HepG2 (cell line): Measurements from ENCODE around the gene SIAH2. TPM values are rescaled to one million over a fixed set of nuclear protein-coding genes. Genes with fewer than 3 reads are reported as not detected.

Source experiments
- ASH2L ChIP-seq: fragments of 300-600, 200-600 bp; sonication (generic); IDR thresholded peaks from 2 replicates; pipeline ENCODE4 v1.7.0; 2017; ENCODE audit warnings: low read depth, mild to moderate bottlenecking, moderate library complexity, mixed read lengths, low read length; ENCODE audit not compliant: insufficient read length
- E2F5 ChIP-seq: sonication (generic); formaldehyde crosslinking; conservative IDR thresholded peaks from 2 replicates; pipeline ENCODE4 v1.4.0; 2020; ENCODE audit warnings: missing genetic modification reagents
- HCFC1 ChIP-seq: fragments of 150-350 bp; IDR thresholded peaks from 2 replicates; pipeline ENCODE4 v1.6.1; 2014; ENCODE audit warnings: low read depth, low read length
- HINFP ChIP-seq: sonication (generic); formaldehyde crosslinking; IDR thresholded peaks from 2 replicates; pipeline ENCODE4 v1.4.0; 2020; ENCODE audit warnings: low read depth, mild to moderate bottlenecking, missing genetic modification reagents
- HMG20A ChIP-seq: IDR thresholded peaks from 2 replicates; pipeline ENCODE4 v1.6.1; 2016; ENCODE audit warnings: borderline replicate concordance
- MED1 ChIP-seq: sonication (generic); formaldehyde crosslinking; IDR thresholded peaks from 2 replicates; pipeline ENCODE4 v1.4.0; 2020; ENCODE audit warnings: missing genetic modification reagents
- MXI1 ChIP-seq: IDR thresholded peaks from 3 replicates; pipeline ENCODE4 v1.6.1; 2012; ENCODE audit warnings: low read depth, low read length, inconsistent platforms, borderline replicate concordance
- PHF21A ChIP-seq: sonication (generic); formaldehyde crosslinking; IDR thresholded peaks from 2 replicates; pipeline ENCODE4 v1.5.0; 2020; ENCODE audit warnings: mild to moderate bottlenecking, missing genetic modification reagents
- PHF8 ChIP-seq: sonication (generic); formaldehyde crosslinking; IDR thresholded peaks from 2 replicates; pipeline ENCODE4 v1.5.0; 2020; ENCODE audit warnings: missing genetic modification reagents
- ZBTB44 ChIP-seq: sonication (generic); formaldehyde crosslinking; IDR thresholded peaks from 2 replicates; pipeline ENCODE4 v1.4.0; 2020; ENCODE audit warnings: missing genetic modification reagents
- ZNF547 ChIP-seq: sonication (generic); formaldehyde crosslinking; IDR thresholded peaks from 2 replicates; pipeline ENCODE4 v1.5.1; 2020; ENCODE audit warnings: mild to moderate bottlenecking, missing genetic modification reagents
- ZNF670 ChIP-seq: sonication (generic); formaldehyde crosslinking; IDR thresholded peaks from 2 replicates; pipeline ENCODE4 v1.8.0; 2022; ENCODE audit warnings: mild to moderate bottlenecking, missing genetic modification reagents, borderline replicate concordance
- ZNF704 ChIP-seq: sonication (generic); formaldehyde crosslinking; IDR thresholded peaks from 2 replicates; pipeline ENCODE4 v1.8.1; 2023; ENCODE audit warnings: mild to moderate bottlenecking, inconsistent platforms, moderate library complexity, missing genetic modification reagents, borderline replicate concordance
- polyA plus RNA-seq, 8 experiments: library from polyadenylated mRNA; depleted of rRNA in 3 of 8; stranded (reverse) in 7 of 8; unstranded in 1 of 8; fragments of >200 nt; fragmentation: Illumina TruSeq in 4 of 8; extraction: Trizol in 4 of 8; gene quantifications; 2 replicates each; pipeline versions ENCODE4 v1.2.1 to v1.2.3, GENCODE V29; 2011 to 2016; ENCODE audit warnings: low read depth in 4 of 8, missing spikeins in 1 of 8, mixed read lengths in 1 of 8; ENCODE audit not compliant: insufficient read depth in 1 of 8
- total RNA-seq, 5 experiments: library from RNA; depleted of rRNA; stranded (reverse); fragments of >200 nt; fragmentation: Illumina TruSeq; extraction: Trizol; gene quantifications; 2 replicates each; pipeline ENCODE4 v1.2.3, GENCODE V29; 2016; ENCODE audit warnings: low read depth in 1 of 5
- TF ChIP-seq, protein P1 (sequence below): sonication (generic); formaldehyde crosslinking; conservative IDR thresholded peaks from 2 replicates; pipeline ENCODE4 v1.5.0; 2020; ENCODE audit warnings: missing genetic modification reagents
- TF ChIP-seq, protein P2 (sequence below): sonication (generic); formaldehyde crosslinking; IDR thresholded peaks from 2 replicates; pipeline ENCODE4 v1.4.0; 2020; ENCODE audit warnings: mild to moderate bottlenecking, missing genetic modification reagents
- TF ChIP-seq, protein P3 (sequence below): sonication (generic); formaldehyde crosslinking; IDR thresholded peaks from 2 replicates; pipeline ENCODE4 v1.5.0; 2020; ENCODE audit warnings: mild to moderate bottlenecking, missing genetic modification reagents, borderline replicate concordance

The SIAH2 gene
- total and polyA plus RNA-seq, 2 of the 13 experiments (the other 11 are each of a cell fraction or from before 2014, with no cell fraction given): 71.8 to 117 TPM

DNA sequence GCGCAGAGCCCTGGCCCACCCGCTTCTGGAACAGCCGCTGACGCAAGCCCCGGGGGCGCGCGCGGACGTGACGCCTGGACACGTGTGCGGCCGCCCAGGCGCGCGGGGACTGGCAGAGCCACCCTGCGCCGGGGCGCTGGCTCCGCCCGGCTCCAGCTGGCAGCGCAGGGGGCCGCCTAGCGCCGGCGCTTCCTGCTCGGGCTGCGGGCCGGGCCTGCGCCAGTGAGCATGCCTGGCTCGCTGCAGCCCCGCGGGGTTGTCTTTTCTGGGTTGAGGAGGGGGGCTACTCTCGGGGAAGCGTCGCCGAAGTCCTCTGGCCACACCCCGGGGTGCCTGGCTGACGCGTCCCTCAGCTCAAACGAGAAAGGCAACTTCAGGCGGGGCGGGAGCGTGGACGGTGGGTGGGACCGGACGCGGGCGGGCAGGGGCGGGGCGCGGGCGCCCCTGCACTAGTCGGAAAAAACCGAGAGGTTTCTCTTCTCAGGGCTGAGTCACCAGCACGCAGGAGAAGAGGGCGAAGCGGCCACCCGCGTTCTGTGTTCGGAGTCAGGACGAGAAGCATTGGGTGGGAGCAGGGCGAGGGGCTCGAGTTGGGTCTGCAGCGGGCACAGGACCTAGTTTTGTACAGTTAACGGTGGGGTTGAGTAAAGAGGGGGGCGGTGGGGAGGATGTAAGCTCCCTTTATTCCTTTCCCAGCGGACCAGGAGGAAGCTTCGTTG, at the start of gene SIAH2 (continued):
- TF ChIP-seq ZBTB44 (CRISPR knock-in tag): 0 out of 2 replicates have a peak, but pooled peaks have one; percentile 52
- TF ChIP-seq MED1: peak; percentile 49
- TF ChIP-seq MXI1: peak; percentile 96
- 0 out of 2 replicates have a peak, but pooled peaks have one; percentile 30 for TF ChIP-seq HINFP (CRISPR knock-in tag)
- TF ChIP-seq, protein P1, sequence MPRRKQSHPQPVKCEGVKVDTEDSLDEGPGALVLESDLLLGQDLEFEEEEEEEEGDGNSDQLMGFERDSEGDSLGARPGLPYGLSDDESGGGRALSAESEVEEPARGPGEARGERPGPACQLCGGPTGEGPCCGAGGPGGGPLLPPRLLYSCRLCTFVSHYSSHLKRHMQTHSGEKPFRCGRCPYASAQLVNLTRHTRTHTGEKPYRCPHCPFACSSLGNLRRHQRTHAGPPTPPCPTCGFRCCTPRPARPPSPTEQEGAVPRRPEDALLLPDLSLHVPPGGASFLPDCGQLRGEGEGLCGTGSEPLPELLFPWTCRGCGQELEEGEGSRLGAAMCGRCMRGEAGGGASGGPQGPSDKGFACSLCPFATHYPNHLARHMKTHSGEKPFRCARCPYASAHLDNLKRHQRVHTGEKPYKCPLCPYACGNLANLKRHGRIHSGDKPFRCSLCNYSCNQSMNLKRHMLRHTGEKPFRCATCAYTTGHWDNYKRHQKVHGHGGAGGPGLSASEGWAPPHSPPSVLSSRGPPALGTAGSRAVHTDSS (CRISPR knock-in tag): no peak
- TF ChIP-seq PHF8 (CRISPR knock-in tag): peak; percentile 75
- TF ChIP-seq, protein P2, sequence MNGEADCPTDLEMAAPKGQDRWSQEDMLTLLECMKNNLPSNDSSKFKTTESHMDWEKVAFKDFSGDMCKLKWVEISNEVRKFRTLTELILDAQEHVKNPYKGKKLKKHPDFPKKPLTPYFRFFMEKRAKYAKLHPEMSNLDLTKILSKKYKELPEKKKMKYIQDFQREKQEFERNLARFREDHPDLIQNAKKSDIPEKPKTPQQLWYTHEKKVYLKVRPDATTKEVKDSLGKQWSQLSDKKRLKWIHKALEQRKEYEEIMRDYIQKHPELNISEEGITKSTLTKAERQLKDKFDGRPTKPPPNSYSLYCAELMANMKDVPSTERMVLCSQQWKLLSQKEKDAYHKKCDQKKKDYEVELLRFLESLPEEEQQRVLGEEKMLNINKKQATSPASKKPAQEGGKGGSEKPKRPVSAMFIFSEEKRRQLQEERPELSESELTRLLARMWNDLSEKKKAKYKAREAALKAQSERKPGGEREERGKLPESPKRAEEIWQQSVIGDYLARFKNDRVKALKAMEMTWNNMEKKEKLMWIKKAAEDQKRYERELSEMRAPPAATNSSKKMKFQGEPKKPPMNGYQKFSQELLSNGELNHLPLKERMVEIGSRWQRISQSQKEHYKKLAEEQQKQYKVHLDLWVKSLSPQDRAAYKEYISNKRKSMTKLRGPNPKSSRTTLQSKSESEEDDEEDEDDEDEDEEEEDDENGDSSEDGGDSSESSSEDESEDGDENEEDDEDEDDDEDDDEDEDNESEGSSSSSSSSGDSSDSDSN (CRISPR knock-in tag): peak; percentile 74
- no peak for TF ChIP-seq HCFC1
- 0 out of 2 replicates have a peak, but pooled peaks have one; percentile 34 for TF ChIP-seq E2F5 (CRISPR knock-in tag)
- TF ChIP-seq HMG20A: no peak; the same call in none of the 2 replicates
- peak; percentile 70 for TF ChIP-seq PHF21A
- TF ChIP-seq ZNF670 (CRISPR knock-in tag): peak; percentile 64; the same call in 1 of the 2 replicates
- peak; percentile 78 for TF ChIP-seq ASH2L
- peak; percentile 65; the same call in 1 of the 2 replicates for TF ChIP-seq ZNF704 (CRISPR knock-in tag)
- 0 out of 2 replicates have a peak, but pooled peaks have one; percentile 49 for TF ChIP-seq ZNF547 (CRISPR knock-in tag)
- TF ChIP-seq, protein P3, sequence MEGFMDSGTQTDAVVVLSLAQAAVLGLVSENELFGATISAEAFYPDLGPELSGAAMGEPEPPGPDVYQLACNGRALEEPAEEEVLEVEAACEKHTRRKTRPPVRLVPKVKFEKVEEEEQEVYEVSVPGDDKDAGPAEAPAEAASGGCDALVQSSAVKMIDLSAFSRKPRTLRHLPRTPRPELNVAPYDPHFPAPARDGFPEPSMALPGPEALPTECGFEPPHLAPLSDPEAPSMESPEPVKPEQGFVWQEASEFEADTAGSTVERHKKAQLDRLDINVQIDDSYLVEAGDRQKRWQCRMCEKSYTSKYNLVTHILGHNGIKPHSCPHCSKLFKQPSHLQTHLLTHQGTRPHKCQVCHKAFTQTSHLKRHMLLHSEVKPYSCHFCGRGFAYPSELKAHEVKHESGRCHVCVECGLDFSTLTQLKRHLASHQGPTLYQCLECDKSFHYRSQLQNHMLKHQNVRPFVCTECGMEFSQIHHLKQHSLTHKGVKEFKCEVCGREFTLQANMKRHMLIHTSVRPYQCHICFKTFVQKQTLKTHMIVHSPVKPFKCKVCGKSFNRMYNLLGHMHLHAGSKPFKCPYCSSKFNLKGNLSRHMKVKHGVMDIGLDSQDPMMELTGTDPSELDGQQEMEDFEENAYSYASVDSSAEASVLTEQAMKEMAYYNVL (CRISPR knock-in tag): peak; percentile 17; the same call in 1 of the 2 replicates
